GM10248 (cell line): ENCODE measurements around the gene SNAI3.

Experiments used
- CTCF ChIA-PET: fragments of 300-600 bp; sonication (Branson Sonifier 250); formaldehyde crosslinking; extraction: SDS; loops from one replicate; lab custom pipeline; 2021; ENCODE audit warnings: antibody characterized with exemption; lab: Yijun Ruan, JAX
- POLR2A ChIA-PET: fragments of 350-650 bp; sonication (Branson Sonifier 250); formaldehyde crosslinking; extraction: SDS; loops from one replicate; lab custom pipeline; 2020; ENCODE audit warnings: antibody characterized with exemption; lab: Yijun Ruan, JAX
- DNase-seq: peaks from one replicate; pipeline ENCODE4 v3.0.0; 2012; ENCODE audit errors: extremely low spot score
- TF ChIP-seq, protein P1 (sequence below): IDR thresholded peaks from 2 replicates; pipeline ENCODE4 v1.5.1; 2012; ENCODE audit warnings: mild to moderate bottlenecking, low read depth; ENCODE audit errors: extremely low read depth, missing control alignments, control extremely low read depth

Gene SNAI3

DNA sequence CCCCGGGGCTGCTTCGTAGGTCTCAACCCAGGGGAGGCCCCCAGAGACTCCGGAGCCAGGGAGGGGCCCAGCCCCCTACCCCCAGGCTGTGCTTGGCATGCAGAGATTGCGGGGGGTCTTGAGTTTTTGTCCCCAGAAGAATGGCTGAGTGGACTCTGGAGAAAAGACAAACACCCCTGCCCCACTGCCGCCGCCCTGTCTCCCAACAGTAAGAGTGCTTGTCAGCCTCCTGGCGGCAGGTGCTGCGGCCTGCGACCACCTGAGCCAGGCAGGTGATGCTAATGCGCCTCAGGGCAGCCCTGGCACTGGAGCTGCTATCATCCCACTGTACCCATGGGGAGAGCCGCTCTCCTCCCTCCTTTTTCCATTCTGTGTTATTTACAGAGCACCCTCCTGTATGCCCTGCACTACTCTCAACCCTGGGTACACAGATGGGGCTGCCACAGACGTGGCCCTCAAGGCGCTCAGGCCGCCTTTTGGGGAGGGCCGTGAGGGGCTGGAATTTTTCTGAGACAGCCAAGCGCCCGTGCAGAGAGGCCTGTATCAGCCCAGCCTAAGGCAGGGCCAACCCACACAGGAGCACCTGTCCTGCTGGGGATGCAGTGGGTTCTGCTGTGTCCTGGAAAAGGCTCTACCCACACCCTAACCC lies 50.5 kb downstream of the SNAI3 start:
- TF ChIP-seq, protein P1, sequence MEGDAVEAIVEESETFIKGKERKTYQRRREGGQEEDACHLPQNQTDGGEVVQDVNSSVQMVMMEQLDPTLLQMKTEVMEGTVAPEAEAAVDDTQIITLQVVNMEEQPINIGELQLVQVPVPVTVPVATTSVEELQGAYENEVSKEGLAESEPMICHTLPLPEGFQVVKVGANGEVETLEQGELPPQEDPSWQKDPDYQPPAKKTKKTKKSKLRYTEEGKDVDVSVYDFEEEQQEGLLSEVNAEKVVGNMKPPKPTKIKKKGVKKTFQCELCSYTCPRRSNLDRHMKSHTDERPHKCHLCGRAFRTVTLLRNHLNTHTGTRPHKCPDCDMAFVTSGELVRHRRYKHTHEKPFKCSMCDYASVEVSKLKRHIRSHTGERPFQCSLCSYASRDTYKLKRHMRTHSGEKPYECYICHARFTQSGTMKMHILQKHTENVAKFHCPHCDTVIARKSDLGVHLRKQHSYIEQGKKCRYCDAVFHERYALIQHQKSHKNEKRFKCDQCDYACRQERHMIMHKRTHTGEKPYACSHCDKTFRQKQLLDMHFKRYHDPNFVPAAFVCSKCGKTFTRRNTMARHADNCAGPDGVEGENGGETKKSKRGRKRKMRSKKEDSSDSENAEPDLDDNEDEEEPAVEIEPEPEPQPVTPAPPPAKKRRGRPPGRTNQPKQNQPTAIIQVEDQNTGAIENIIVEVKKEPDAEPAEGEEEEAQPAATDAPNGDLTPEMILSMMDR: no peak
- POLR2A ChIA-PET: no interaction called here
- CTCF ChIA-PET: no interaction called here
- no peak for DNase-seq

- ChIA-PET POLR2A (no interaction called here), CTCF (no interaction called here)
- TF ChIP-seq, protein P1: peak; percentile 0
- DNase-seq: no peak
Measured at GRCh38 chr16:88634994-88635670, 51.2 kb downstream of the SNAI3 start.

GRCh38 chr16:88634141-88634993 lies 51.9 kb downstream of the SNAI3 start:
- POLR2A ChIA-PET: interaction anchor here (0.7 kb wide), 1 partner anchor 47 kb away, joined by 4 read pairs; no protein-coding TSS in a partner anchor
- TF ChIP-seq, protein P1: no peak
- CTCF ChIA-PET: interaction anchor here (0.8 to 2.1 kb wide), 6 partner anchors 15 to 64 kb away, joined by 3 to 8 read pairs (median 4); partner anchors contain the start of genes MVD and ZC3H18
- DNase-seq: peak; percentile 83

- POLR2A ChIA-PET: interaction anchor here (0.6 to 0.7 kb wide), 2 partner anchors 48 to 1171 kb away, joined by 3 to 4 read pairs; no protein-coding TSS in a partner anchor
- DNase-seq: peak; percentile 82
- CTCF ChIA-PET: interaction anchor here (0.8 to 2.1 kb wide), 12 partner anchors 14 to 73 kb away, joined by 3 to 8 read pairs (median 4); partner anchors contain the start of genes MVD and ZC3H18
- TF ChIP-seq, protein P1: peak; percentile 67
Measured at GRCh38 chr16:88633684-88634140, 52.6 kb downstream of the SNAI3 start.

DNA sequence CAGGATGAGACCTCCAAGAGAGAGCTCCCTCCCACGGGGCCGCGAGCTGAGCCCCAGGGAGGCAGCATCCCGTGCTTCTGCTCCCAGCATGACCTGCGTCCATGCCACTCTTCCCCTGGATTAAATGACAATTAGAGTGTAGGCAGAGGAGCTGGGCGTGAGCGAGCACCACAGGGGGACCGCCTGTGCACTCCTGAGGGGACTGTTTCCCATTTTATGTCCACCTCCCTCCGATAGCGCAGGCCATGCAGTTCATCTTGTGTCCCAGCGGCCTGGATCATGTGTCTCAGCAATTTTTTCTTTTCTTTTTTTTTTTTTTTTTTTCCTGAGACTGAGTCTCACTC lies 53.7 kb downstream of the SNAI3 start:
- no peak for DNase-seq
- TF ChIP-seq, protein P1: no peak
- ChIA-PET CTCF (interaction anchor here (0.8 to 2.1 kb wide), 8 partner anchors 15 to 62 kb away, joined by 3 to 8 read pairs (median 3); partner anchors contain the start of genes MVD and ZC3H18), POLR2A (no interaction called here)

DNA sequence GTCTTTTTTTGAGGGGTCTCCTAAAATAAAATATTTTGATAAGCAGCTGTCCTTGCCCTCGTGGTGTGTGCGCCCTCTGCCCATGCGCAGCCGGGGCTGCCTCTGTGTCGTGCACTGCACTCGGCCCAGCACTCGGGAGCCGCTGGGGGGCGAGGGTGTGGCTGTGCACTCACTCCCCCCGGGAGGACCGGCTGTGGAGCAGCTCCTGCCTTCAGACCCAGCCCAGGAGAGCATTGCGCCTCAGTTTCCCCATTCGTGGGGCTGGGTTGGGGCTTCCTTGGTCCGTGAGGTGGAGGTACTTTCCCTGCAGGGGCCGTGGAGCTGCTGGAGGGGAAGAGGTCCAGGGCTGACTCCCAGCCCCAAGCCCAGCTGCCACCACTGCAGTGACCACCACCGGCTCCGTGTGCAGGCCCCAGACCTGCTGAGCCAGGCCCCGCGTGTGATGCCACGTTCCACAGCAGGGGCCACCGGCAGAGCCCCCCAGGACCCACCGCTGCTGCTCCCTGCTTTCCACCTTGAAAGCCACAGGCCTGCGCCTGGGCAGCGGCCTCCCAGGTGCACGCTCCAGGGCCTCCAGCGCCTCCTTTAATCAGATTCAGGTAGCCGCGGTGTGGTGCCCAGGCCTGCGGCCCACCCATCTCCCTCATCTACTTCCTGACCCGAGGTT lies 54.3 kb downstream of the SNAI3 start:
- CTCF ChIA-PET: interaction anchor here (0.8 to 2.1 kb wide), 5 partner anchors 15 to 62 kb away, joined by 3 to 8 read pairs (median 3); partner anchors contain the start of gene ZC3H18
- TF ChIP-seq, protein P1: no peak
- POLR2A ChIA-PET: no interaction called here
- no peak for DNase-seq
